GM19025 (cell line): Measurements from ENCODE around the gene AGPAT3.

Experiments
- ATAC-seq: cut with Tn5 transposase; IDR thresholded peaks from one replicate; pipeline ENCODE4 v1.9.1; 2021; ENCODE audit warnings: mild to moderate bottlenecking, low read depth, moderate library complexity; ENCODE audit not compliant: unreplicated experiment

Gene AGPAT3

DNA sequence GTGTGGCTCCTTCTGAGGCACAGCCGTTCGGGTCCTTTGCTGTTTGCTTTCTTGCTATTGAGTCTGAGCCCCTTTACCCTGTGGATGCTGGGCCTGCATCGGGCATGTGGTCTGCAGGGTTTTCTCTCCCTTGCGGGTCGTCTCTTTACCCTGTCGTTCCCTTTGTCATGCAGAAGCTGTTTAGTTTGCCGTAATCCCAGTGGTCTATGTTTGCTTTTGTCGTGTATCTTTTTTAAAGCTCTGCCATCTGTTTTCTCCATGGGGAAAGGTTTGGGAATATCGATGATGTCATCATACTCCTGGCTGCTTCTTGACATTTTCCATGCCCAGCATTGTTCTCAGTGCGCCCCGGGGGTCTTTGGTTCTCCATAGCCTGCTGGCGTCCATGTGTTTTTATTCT, 68.2 kb downstream of the AGPAT3 start:
- ATAC-seq, result no peak

DNA sequence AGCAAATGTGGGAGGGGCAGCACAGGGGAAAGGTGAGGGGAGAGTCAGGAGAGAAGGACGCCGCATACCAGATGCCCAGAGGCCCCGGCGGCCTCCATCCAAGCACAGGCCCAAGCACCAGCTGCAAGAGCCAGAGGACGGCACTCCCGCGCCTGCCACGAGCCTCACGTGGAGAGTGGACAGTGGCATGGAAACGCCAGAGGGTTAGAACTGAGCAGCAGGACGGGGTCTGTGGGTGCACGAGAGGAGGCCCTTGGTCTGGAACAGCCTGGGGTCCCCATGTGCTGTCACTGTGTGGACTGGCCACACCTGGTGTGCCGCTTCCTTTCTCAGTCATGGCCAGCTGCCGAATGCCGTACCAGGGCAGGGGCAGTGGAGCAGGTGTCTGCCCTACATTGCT, 68.7 kb downstream of the AGPAT3 start:
- ATAC-seq, result no peak

DNA sequence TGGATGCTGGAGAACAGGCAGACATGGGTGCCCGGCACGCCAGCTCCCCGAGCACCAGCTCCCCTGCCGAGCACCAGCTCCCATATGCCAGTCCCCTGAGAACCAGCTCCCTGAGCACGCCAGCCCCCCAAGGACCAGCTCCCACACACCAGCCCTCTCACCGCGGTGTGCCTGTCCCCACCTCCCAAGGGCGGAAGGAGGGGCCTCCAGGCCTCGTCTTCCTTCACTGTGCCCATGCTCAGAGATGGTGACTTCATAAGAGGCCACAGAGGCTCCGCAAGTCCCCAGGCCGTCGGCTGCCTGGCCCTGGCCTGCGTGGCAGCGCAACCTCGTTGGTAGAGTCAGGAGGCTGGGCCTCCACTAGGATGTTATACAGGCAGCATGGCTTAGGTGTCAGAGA, 69.1 kb downstream of the AGPAT3 start:
- ATAC-seq, result no peak

DNA sequence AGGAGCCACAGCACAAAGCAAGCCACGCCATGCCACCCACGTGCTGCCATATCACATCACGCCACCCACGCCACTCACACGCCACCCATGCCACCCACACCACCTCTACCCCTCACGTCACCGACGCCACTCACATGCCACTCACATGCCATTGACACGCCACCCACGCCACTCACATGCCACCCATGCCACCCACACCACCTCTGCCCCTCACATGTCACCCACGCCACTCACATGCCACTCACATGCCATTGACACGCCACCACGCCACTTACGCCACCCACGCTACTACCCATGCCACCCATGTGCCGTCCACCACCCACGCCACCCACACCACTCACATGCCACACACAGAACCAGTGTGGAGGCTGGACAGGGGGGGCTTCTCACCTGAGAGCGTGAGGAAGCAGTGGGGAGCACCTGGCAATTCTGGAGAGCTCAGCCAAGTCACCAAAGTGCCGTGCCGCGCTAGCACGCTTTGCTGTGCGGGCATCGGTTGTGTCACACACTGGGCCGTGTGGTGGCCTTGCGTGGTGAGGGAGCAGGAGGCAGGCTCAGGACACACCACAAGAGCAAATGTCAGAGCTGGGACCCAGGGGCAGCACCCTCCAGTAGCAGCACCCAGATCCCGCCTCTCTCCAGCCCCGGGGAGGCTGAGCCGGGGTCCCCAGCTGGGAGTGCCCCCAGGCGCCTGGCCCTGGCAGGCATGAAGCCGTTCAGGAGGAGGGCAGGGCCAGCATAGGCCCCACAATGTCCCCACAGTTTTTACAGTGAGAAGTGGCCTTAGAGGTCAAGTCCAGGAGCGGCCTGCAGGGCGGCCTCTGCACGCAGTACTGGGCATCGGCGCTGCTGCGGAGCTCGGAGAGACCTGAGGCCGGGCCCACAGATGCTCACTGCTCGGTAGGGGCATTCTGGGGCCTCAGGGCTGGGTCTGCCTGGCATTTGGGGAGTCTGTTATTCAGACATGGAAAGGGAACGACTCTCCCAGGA, 70.0 kb downstream of the AGPAT3 start:
- ATAC-seq, result no peak

DNA sequence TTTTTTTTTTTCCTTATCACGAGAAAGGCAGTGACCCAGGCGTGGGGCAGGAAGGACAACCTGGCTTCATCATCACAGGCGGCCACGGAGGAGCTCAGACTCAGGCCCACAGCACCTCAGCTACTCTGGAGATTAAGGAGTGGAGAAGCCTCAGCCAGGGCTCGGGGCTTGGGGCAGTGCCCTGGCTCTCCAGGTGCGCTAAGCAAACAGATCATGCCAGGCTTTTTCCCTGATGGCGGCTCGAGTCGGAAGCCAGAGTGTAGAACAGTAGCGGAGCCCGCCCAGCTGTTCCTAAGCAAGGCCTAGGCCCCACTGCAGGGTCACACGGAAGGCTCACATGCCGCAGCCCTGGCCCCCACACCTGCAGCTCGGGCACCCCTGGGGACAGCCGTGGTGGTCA, 70.7 kb downstream of the AGPAT3 start:
- ATAC-seq, result no peak

DNA sequence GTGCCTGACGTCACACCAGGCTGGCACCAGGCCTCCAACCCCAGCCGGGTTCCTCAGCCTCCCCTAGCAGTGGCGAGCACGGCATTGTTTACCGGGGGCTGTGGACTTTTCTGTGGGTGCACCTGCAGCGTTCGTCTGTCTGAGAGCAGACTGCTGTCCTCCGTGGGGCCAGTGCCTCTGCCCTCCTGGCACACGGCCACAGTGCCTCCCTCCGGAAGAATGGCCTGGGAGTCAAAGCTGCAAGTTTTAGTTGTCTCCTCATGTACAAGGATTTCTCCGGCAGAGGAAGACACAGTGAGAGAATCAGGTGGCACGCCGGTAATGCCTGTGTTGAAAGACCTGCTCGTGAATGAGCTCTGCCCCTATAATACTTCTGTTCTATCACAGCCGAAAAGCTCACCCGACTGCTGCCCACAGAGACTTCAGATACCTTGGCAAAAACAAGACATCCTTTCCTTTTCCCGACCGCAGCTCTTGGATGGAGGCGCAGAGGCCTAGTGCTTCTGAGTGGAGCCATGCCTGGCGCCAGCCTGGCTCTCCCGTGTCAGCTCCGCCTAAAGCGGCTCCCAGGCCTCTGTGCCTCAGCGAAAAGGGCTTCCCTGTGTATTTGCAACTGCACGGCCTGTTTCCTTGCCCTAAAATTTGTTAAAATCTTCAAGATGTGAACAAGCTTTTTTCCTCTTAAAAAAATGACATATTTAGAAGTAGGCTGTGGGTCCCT, 71.4 kb downstream of the AGPAT3 start:
- ATAC-seq, result no peak

DNA sequence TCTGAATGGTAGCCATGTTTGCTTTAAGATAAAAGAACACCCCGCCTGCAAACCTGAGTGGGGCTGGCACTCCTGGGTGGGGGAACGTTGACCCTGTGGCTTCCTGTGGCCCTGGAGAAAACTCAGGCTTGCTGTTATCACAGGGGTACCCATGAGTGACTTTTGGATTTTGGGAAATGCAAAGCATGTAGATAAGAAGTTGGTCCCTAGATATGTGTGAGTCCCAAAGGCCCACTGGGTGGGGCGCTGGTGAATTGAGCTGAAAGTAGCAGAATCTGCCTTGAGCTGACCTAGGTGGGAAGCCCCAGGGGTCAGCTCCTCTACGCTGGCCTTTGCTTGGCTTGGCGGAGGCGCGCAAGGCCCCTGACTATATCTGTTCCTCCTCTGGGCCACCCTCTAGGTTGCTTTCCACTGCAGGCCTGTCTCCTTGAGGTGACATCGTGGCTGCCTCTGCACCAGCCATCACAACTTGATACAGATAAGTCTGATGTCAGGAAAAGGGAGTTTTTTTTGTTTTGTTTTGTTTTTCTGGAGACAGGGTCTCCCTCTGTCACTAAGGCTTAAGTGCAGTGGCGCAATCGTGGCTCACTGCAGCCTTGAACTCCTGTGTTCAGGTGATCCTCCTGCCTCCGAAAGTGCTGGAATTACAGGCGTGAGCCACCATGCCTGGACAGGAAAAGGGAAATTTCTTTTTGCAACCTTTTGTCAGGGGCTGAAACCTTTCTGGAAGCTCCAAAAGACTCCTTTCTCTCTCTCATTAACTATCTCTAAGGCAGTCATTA, 72.2 kb downstream of the AGPAT3 start:
- ATAC-seq, result no peak

DNA sequence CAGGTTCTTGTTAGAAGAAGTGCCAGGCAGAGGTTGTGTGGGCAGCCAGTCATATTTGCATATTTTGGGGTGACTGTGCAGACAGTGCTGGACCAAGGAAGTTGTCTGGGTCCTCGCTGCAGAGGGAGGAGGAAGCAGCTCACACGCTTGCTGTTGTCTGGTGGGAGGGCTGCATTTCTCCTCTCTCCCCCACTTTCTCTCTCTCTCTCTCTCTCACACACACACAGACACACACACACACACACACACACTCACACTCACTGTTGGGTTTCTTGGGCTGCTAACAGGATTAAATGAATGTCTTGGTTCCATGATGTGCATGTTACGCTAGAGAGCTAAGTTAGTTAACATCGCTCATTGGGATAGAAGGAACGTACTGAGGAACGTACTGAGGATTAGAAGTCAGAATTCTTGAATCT, 72.9 kb downstream of the AGPAT3 start:
- ATAC-seq, result no peak

DNA sequence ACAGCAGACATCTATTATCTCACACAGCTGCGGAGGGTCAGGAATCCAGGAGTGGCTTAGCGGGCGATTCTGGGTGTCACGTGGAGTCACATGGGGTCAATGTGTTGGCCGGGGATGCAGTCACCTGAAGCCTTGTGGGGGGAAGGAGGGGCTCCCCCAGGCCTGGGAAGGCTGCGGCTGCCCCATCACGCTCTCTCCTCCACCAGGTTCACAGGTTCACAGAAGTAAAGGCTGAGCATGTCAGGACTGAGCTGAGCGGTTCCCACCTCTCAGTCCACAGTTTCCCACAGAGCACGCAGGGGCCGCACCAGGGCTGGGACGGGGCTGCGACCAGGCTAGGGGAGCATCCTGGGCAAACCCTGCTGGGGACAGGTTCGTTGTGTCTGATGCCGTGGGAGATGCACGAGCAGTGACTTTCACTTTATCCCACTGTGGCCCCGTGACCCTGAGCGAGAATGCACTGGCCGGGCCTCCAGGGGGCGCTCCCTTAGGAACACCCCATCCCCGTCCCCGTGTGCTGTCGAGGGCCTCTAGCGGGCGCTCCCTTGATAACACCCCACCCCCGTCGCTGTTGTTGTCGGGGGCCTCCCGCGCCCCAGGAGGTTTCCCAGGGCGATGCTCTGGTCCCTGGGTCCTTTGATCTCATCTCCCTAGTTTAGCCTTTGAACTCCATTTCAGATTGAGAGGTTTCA, 73.9 kb downstream of the AGPAT3 start:
- peak; percentile 74 for ATAC-seq

DNA sequence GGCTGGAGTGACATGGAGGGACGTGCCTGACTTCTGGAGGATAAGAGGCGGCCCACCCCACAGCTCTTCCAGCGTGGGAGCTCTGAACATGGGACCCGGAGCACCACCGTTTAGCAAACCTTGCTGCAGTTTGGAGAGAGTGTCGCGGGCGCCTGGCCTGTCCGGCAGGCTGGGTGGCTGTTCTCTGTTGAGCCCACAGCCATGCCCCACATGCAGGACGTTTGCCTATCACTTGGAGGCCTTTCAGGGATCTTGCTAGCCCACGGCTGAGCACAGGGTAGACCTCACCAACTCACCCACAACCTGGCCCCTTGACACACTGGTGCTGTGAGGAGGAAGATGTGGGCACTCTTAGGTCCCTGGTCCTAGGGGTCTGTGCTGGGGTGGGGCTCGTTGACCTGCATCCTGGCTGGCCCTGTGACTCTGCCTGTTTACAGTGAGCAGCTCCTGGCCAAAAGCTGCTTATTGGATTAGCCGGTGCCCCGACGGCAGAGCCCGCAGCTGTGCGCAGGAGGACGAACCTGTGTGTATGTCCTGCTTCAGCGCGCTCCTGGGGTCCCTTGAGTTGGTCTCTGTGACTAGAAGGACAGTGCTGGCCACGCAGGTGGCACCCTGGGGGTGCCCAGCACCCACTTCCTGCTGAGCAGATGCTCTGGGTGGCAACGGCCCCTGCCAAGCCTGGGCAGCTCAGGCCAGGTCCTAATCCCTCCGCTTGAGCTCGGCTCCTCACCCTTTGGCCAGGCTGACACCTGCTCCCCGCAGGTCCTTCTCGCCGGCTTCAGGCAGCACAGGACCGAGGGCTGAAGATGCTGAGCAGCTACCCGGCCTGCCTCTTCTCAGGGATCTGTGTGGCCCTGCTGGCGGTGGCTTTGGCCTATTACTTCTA, 74.7 kb downstream of the AGPAT3 start:
- no peak for ATAC-seq

DNA sequence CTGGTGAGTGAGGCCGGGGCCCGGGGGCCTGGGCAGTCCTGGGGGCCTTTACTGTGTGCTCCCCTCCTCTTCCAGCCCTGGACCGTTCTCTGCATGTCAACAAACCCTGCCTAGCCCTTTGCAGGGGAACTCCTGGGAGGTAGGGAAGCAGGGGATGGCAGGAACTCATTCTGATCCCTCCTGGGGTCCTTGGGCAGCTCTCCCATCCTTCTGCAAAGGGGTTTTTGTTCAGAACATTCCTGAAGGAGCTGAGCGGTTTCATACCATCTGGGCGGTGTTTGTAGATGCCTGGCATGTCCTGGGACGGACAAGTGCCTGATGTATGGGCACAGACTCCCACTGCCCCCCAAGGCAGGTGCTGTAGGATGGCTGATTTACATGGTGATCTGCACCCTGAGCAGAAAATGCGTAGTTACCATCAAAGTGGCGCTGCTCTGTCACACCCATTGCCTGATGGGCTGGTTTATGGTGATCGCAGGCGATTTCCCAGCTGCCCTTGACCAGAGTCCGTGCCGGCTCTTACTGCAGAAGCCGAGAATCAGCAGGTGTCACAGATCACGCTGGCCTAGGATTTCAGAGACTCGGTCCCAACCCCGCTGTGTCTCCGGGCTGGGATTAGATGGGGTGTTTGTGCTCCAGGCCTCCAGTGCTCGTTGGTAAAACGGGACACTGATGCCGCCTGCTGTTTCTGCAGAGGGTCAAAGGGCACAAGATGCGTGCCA, 75.5 kb downstream of the AGPAT3 start:
- ATAC-seq, result no peak

DNA sequence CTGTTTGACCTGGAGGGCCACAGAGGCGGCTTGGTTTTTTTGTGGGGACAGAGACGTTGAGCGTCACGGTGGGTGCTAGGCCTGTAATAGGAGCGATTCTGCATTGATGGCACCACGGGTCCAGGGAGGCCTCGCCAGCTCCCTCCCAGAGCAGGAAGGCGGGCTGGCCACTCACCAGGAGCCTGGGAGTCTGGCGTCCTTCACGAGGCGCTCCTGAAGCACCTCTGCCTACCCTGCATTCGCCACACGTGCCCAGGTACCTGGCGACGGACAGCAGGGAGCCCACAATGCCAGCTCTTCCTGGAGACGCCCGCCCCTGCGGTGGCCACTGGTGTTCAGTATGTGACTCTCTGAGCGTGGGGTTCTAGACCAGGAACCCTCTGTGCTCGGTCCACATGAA, 77.2 kb downstream of the AGPAT3 start:
- ATAC-seq, result no peak

DNA sequence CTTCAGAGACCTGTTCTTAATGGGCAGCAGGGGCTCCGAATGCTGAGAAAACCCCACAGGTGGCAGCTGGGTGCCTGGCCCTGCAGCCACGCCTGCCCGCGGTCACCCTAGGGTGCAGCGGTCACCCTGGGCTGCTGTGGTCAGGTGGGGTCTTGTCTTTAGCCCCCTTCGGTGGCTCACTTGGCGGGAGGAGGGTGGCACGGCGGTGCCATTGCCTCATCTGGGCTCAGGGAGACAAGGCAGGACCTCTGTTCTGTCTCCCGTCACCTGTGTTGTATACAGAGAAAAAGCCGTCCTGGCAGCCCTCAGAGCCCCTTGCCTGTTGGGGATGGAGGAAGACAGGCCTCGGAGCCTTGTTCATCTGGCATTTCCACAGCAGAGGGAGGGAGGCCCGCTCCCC, 77.6 kb downstream of the AGPAT3 start:
- no peak for ATAC-seq

DNA sequence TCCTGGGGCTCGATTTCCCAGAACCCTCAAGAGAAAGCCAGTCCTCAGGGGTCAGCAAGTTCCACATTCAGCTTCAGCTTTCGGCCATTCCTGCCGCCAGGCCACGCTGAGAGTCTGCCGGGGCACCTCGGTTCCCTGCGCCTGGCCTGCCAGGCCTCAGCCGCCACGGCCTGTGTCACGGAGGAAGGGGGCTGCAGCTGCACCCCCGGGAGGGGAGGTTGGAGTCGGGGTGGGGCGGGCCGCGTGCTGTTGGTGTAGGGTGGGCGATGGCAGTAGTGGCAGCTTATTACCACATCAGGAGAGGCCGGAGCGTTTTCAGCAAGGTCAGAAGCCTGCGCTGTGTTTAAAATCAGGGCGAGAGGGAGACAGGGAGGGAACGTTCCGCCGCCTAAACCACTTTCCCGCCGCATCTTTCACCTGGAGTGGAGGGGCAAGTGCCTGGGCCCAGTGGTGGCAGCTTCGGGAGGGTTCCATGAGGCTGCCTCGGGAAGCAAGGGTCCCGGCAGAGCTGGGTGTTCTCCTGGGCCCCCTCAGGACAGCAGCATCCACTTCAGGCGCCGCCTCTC, 78.6 kb downstream of the AGPAT3 start:
- ATAC-seq, result no peak

DNA sequence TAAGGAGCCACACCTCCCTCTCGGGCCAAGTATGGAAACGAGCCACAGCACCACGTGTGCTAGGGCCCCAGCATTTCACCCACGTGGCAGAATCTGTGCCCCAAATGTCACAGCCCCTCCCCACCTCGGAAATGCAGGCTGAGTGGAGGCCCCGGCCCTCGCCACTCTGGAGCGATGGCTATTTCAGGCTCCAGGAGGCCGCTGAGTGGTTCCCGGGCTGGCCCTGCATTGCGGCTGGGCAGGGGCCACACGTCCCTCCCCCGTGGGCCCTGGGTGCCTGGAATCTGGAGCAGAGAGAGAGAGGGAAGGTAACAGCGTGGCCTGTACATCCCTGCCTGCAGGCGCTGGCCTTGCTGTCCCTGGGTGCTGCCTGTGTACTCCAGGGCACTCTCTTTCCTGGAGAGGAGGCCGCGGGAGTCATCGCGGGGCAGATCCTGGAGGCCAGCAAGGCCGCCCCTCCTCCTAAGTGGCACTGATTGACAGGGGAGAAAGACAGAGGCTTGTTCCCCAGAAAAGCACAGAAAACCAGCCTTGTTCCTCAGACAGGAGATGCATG, 79.1 kb downstream of the AGPAT3 start:
- ATAC-seq, result no peak

DNA sequence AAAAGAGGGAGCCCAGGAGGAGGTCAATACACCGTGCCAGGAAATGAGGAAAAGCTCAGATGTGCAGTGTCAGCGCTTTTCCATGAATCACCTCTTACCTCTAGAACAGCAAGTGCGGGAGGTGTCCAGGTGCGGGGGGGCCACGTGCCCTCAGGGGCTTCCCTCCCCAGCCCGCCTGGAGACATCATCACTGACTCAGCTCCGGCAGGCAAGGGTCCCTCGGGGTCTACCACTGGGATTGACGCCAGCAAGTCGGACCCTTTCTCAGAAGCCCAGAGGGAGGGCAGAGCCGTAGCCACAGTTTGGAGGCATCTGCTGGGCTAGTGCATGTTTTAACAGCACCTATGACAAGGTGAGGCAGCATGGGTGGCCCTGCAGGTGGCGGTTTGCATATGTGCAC, 79.7 kb downstream of the AGPAT3 start:
- ATAC-seq, result no peak

DNA sequence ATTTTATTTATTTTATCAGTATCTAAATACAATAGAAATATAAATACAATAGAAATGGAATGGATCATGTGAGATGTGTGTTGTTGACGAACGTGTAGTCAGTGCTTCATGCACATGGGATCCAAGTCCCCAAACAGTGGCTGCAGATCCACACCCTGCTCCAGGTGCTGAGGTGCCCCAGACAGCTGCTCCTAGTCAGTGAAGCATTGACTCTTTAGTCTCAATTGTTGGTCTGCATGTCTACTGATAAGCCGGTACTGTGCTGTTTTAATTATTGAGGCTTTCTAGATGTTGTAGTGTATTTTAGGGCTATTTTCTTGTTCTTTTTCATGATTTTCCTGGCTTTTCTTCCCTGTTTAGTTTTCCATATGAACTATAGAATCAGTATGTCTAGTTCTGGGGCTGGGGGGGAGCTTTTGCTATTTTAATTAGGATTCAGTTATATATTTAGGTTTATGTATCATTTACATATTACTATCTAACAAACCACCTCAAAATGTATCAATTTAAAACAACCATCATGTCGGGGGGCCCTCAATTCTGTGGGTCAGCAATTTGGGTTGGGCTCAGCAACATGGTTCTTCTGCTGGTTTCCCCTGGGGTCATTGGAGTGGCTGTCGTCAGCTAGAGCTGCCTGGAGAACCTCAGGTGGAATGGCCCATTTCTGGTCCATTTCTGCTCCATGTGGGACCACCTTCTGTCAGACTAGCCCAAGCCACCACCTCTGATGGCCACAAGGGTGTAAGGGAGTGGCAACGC, 83.9 kb downstream of the AGPAT3 start:
- no peak for ATAC-seq
